ENCODE data around the gene RUNX2. TPM values are rescaled to one million over a fixed set of nuclear protein-coding genes. Genes with fewer than 3 reads are reported as not detected.
A peak's percentile ranks its signal among the peaks of the same experiment; 100 is the strongest.

RUNX2 gene
- total RNA-seq, 1 donor from 2014 or later, result 26.1 TPM

DNA sequence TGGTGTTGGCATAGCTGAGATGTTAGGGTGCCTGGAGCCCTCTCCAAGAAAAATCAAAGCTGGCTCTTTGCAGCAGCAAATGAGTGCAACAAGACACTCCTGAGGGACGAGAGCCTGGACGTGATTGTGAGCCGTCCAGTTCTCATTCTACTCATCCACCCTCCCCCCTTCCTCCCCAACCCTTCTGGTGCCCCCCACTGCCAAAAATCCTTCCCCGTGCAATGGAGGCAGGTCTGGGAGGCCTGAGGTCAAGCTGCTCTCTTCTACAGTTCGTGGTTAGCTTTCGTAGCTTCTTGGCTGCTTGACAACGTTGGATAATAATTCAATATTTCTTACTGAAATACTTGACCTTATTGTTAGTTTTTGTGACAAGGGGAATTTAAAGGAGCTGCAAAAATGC lies 234.9 kb downstream of the RUNX2 start:
- H3K4me3 Mint-ChIP-seq (ENCODE audit: unreplicated experiment), result no peak overlapping the region
- H4K20me1 ChIP-seq (ENCODE audit: insufficient read depth, low read length), result no peaks in the 10 kb centered on the region
- peaks cover 9% of the 10 kb centered on the region for H3K4me1 ChIP-seq (ENCODE audit: insufficient read depth, low read length)
- no peaks in the 10 kb centered on the region for H3K9me3 ChIP-seq (ENCODE audit: insufficient read depth, low read depth, low read length)
- H3K27me3 Mint-ChIP-seq (ENCODE audit: low read depth, unreplicated experiment), result peaks cover 1% of the 10 kb centered on the region
- H3K4me1 Mint-ChIP-seq (ENCODE audit: low read depth, unreplicated experiment), result peaks cover 18% of the 10 kb centered on the region
- H3K9me3 Mint-ChIP-seq (ENCODE audit: unreplicated experiment), result peaks cover 2% of the 10 kb centered on the region
- no peak for FAIRE-seq
- no peak overlapping the region for H3K4me2 ChIP-seq (ENCODE audit: low read length)
- no peaks in the 10 kb centered on the region for H3K36me3 ChIP-seq (ENCODE audit: insufficient read depth, low read length)
- H3K27me3 ChIP-seq (ENCODE audit: insufficient read depth, low read length), result no peaks in the 10 kb centered on the region
- peaks cover 2% of the 10 kb centered on the region for H3K36me3 Mint-ChIP-seq (ENCODE audit: low read depth, unreplicated experiment)
- TF ChIP-seq, protein P1, sequence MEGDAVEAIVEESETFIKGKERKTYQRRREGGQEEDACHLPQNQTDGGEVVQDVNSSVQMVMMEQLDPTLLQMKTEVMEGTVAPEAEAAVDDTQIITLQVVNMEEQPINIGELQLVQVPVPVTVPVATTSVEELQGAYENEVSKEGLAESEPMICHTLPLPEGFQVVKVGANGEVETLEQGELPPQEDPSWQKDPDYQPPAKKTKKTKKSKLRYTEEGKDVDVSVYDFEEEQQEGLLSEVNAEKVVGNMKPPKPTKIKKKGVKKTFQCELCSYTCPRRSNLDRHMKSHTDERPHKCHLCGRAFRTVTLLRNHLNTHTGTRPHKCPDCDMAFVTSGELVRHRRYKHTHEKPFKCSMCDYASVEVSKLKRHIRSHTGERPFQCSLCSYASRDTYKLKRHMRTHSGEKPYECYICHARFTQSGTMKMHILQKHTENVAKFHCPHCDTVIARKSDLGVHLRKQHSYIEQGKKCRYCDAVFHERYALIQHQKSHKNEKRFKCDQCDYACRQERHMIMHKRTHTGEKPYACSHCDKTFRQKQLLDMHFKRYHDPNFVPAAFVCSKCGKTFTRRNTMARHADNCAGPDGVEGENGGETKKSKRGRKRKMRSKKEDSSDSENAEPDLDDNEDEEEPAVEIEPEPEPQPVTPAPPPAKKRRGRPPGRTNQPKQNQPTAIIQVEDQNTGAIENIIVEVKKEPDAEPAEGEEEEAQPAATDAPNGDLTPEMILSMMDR (IDR thresholded peaks at IDR 0.05; ENCODE audit: insufficient read depth, low read depth, low read length), result no peak
- no peak for TF ChIP-seq EZH2 (IDR thresholded peaks at IDR 0.05; ENCODE audit: insufficient read depth, low read length)
- no peak overlapping the region for H3K27ac Mint-ChIP-seq (ENCODE audit: unreplicated experiment)
- DNase-seq (ENCODE audit: low read depth), result peak; percentile 25
- no peak overlapping the region for H2AFZ ChIP-seq (ENCODE audit: low read depth, low read length)
- H3K79me2 ChIP-seq (ENCODE audit: insufficient read depth, low read length), result no peaks in the 10 kb centered on the region
- no peak overlapping the region for H3K4me3 ChIP-seq (ENCODE audit: insufficient read depth, low read depth, low read length)
- H3K9ac ChIP-seq (ENCODE audit: low read length), result no peak overlapping the region
- H3K27ac ChIP-seq (ENCODE audit: low read depth, low read length), result no peak overlapping the region

DNA sequence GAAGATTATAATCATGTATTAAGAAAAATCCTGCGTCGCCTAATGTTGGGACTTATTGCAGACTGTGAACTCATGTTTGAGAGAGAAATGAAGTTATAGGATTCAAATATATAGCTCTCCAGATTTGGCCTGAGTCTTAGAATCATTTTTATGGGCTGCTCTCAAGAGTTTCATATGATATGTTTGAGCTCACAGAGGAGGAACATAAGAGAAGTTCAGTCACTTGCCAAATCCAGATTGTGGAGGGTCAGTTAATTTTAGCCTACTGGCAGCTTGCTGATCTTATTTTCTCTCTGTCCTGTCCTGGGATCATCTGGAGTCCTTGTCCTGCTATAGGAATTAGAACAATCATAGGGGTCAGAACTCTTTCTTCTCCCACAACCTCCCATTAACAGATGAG lies 235.7 kb downstream of the RUNX2 start:
- peaks cover 1% of the 10 kb centered on the region for H3K27me3 Mint-ChIP-seq (ENCODE audit: low read depth, unreplicated experiment)
- H4K20me1 ChIP-seq (ENCODE audit: insufficient read depth, low read length), result no peaks in the 10 kb centered on the region
- H3K4me1 ChIP-seq (ENCODE audit: insufficient read depth, low read length), result peaks cover 9% of the 10 kb centered on the region
- TF ChIP-seq EZH2 (IDR thresholded peaks at IDR 0.05; ENCODE audit: insufficient read depth, low read length), result no peak
- TF ChIP-seq, protein P1 (IDR thresholded peaks at IDR 0.05; ENCODE audit: insufficient read depth, low read depth, low read length), result no peak
- no peaks in the 10 kb centered on the region for H3K79me2 ChIP-seq (ENCODE audit: insufficient read depth, low read length)
- no peak overlapping the region for H3K9ac ChIP-seq (ENCODE audit: low read length)
- peaks cover 20% of the 10 kb centered on the region for H3K4me1 Mint-ChIP-seq (ENCODE audit: low read depth, unreplicated experiment)
- H3K4me2 ChIP-seq (ENCODE audit: low read length), result no peak overlapping the region
- no peak for DNase-seq (ENCODE audit: low read depth)
- H3K4me3 ChIP-seq (ENCODE audit: insufficient read depth, low read depth, low read length), result no peak overlapping the region
- peaks cover 2% of the 10 kb centered on the region for H3K36me3 Mint-ChIP-seq (ENCODE audit: low read depth, unreplicated experiment)
- FAIRE-seq, result no peak
- H3K9me3 Mint-ChIP-seq (ENCODE audit: unreplicated experiment), result peaks cover 2% of the 10 kb centered on the region
- no peaks in the 10 kb centered on the region for H3K9me3 ChIP-seq (ENCODE audit: insufficient read depth, low read depth, low read length)
- H3K36me3 ChIP-seq (ENCODE audit: insufficient read depth, low read length), result no peaks in the 10 kb centered on the region
- no peak overlapping the region for H3K27ac ChIP-seq (ENCODE audit: low read depth, low read length)
- no peaks in the 10 kb centered on the region for H3K27me3 ChIP-seq (ENCODE audit: insufficient read depth, low read length)
- H2AFZ ChIP-seq (ENCODE audit: low read depth, low read length), result no peak overlapping the region
- H3K27ac Mint-ChIP-seq (ENCODE audit: unreplicated experiment), result no peak overlapping the region
- no peak overlapping the region for H3K4me3 Mint-ChIP-seq (ENCODE audit: unreplicated experiment)

DNA sequence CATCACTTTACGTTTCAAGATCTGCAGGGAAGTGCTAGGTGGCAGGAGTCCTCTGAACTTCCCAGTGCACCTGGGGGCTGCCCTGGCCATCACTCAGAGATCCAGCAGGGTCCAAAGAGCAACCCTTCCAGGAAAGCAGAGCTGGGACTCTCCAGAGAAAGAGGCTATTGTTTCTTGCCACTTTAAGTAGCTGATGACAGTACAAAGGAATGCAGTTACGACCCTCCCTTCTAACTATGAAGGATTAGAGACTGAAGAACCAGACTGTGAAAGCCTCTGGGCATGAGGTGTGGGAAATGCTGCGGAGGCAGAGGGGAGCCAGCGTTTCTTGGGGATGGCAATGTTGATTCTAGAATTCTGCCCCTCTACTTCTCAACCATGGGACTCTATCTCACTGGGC lies 238.8 kb downstream of the RUNX2 start:
- peak; percentile 88 for DNase-seq (ENCODE audit: low read depth)
- Mint-ChIP-seq H3K27me3 (ENCODE audit: low read depth, unreplicated experiment) (peaks cover 1% of the 10 kb centered on the region), H3K4me3 (ENCODE audit: unreplicated experiment) (no peak overlapping the region), H3K27ac (ENCODE audit: unreplicated experiment) (peak overlapping the region; percentile 89), H3K9me3 (ENCODE audit: unreplicated experiment) (peaks cover 2% of the 10 kb centered on the region), H3K36me3 (ENCODE audit: low read depth, unreplicated experiment) (peaks cover 2% of the 10 kb centered on the region), H3K4me1 (ENCODE audit: low read depth, unreplicated experiment) (peaks cover 24% of the 10 kb centered on the region)
- Histone ChIP-seq H3K27ac (ENCODE audit: low read depth, low read length) (peak overlapping the region; percentile 24), H3K4me2 (ENCODE audit: low read length) (peak overlapping the region; percentile 34), H3K4me1 (ENCODE audit: insufficient read depth, low read length) (peaks cover 15% of the 10 kb centered on the region), H3K4me3 (ENCODE audit: insufficient read depth, low read depth, low read length) (no peak overlapping the region), H2AFZ (ENCODE audit: low read depth, low read length) (peak overlapping the region; percentile 31), H3K27me3 (ENCODE audit: insufficient read depth, low read length) (no peaks in the 10 kb centered on the region), H4K20me1 (ENCODE audit: insufficient read depth, low read length) (no peaks in the 10 kb centered on the region), H3K9me3 (ENCODE audit: insufficient read depth, low read depth, low read length) (no peaks in the 10 kb centered on the region), H3K9ac (ENCODE audit: low read length) (no peak overlapping the region), H3K36me3 (ENCODE audit: insufficient read depth, low read length) (no peaks in the 10 kb centered on the region), H3K79me2 (ENCODE audit: insufficient read depth, low read length) (no peaks in the 10 kb centered on the region)
- TF ChIP-seq, protein P1 (IDR thresholded peaks at IDR 0.05; ENCODE audit: insufficient read depth, low read depth, low read length), result no peak
- TF ChIP-seq EZH2 (IDR thresholded peaks at IDR 0.05; ENCODE audit: insufficient read depth, low read length), result no peak
- no peak for FAIRE-seq
